Right atrium auricular region (tissue), 2 donors: ENCODE measurements around the gene PKM. TPM values are rescaled to one million over a fixed set of nuclear protein-coding genes. Genes with fewer than 3 reads are reported as not detected.

Experiments
- DNase-seq: peaks from one replicate; pipeline ENCODE4 v3.0.0-alpha.2; 2019; ENCODE audit warnings: low spot score
- H3K27ac ChIP-seq, 2 donors: fragments of 200-600 bp; sonication (generic); 1 replicate in 1 of 2; 2 replicates in 1 of 2; pipeline ENCODE4 v1.5.1; 2016 to 2019
- H3K27me3 ChIP-seq, 2 donors: fragments of 200-600 bp; sonication (generic); one replicate each; pipeline versions ENCODE4 v1.5.1 to v1.6.0; 2017 to 2019
- H3K36me3 ChIP-seq: fragments of 200-600 bp; sonication (generic); one replicate; pipeline ENCODE4 v1.5.1; 2016
- H3K4me1 ChIP-seq, 2 donors: fragments of 200-600 bp; sonication (generic); one replicate each; pipeline versions ENCODE4 v1.5.1 to v1.6.0; 2017 to 2019
- H3K4me3 ChIP-seq, 2 donors: fragments of 200-600 bp; sonication (generic); 1 replicate in 1 of 2; 2 replicates in 1 of 2; pipeline ENCODE4 v1.5.1; 2017 to 2019; ENCODE audit warnings: mild to moderate bottlenecking in 1 of 2, moderate library complexity in 1 of 2
- H3K9me3 ChIP-seq, 2 donors: fragments of 200-600 bp; sonication (generic); one replicate each; pipeline ENCODE4 v1.5.1; 2019
- CTCF ChIP-seq, 2 donors: fragments of 200-600 bp; sonication (generic); IDR thresholded peaks; one replicate each; pipeline ENCODE4 v1.5.1; 2019; ENCODE audit warnings: antibody characterized with exemption in 2 of 2
- total RNA-seq, 2 donors: library from RNA; depleted of rRNA; stranded (reverse); fragments of >200 nt; gene quantifications; one replicate each; pipeline ENCODE4 v1.1.0, GENCODE V29; 2016

The PKM gene
- total RNA-seq, 2 donors from 2014 or later: 538 to 934 TPM

GRCh38 chr15:72169236-72169920 lies 61.6 kb downstream of the PKM start:
- TF ChIP-seq CTCF (IDR thresholded peaks at IDR 0.05): no peak
- Histone ChIP-seq H3K27me3 (no peaks in the 10 kb centered on the region), H3K4me1 (peaks cover 0 to 15% of the 10 kb centered on the region in 2 donors), H3K36me3 (no peaks in the 10 kb centered on the region), H3K9me3 (no peaks in the 10 kb centered on the region), H3K27ac (no peak overlapping the region), H3K4me3 (no peak overlapping the region)
- DNase-seq: no peak

- Histone ChIP-seq H3K36me3 (no peaks in the 10 kb centered on the region), H3K27ac (no peak overlapping the region), H3K27me3 (no peaks in the 10 kb centered on the region), H3K4me1 (peaks cover 0 to 15% of the 10 kb centered on the region in 2 donors), H3K4me3 (no peak overlapping the region), H3K9me3 (no peaks in the 10 kb centered on the region)
- no peak for TF ChIP-seq CTCF (IDR thresholded peaks at IDR 0.05)
- DNase-seq: no peak
Measured at GRCh38 chr15:72168808-72169190, 62.2 kb downstream of the PKM start.

- H3K27ac ChIP-seq: no peak overlapping the region
- H3K4me1 ChIP-seq: peaks cover 0 to 15% of the 10 kb centered on the region in 2 donors
- H3K9me3 ChIP-seq: no peaks in the 10 kb centered on the region
- no peak for DNase-seq
- no peaks in the 10 kb centered on the region for H3K36me3 ChIP-seq
- H3K4me3 ChIP-seq: no peak overlapping the region
- no peak for TF ChIP-seq CTCF (IDR thresholded peaks at IDR 0.05)
- H3K27me3 ChIP-seq: no peaks in the 10 kb centered on the region
Measured at GRCh38 chr15:72168131-72168807, 62.7 kb downstream of the PKM start.

- Histone ChIP-seq H3K27ac (no peak overlapping the region), H3K4me1 (peaks cover 0 to 15% of the 10 kb centered on the region in 2 donors), H3K27me3 (no peaks in the 10 kb centered on the region), H3K4me3 (no peak overlapping the region), H3K36me3 (no peaks in the 10 kb centered on the region), H3K9me3 (no peaks in the 10 kb centered on the region)
- DNase-seq: no peak
- TF ChIP-seq CTCF (IDR thresholded peaks at IDR 0.05): no peak
Measured at GRCh38 chr15:72167445-72167844, 63.5 kb downstream of the PKM start.

- no peak overlapping the region for H3K27ac ChIP-seq
- no peaks in the 10 kb centered on the region for H3K27me3 ChIP-seq
- DNase-seq: no peak
- no peak overlapping the region for H3K4me3 ChIP-seq
- no peaks in the 10 kb centered on the region for H3K36me3 ChIP-seq
- TF ChIP-seq CTCF (IDR thresholded peaks at IDR 0.05): no peak
- no peaks in the 10 kb centered on the region for H3K9me3 ChIP-seq
- peaks cover 0 to 15% of the 10 kb centered on the region in 2 donors for H3K4me1 ChIP-seq
Measured at GRCh38 chr15:72166716-72167417, 64.1 kb downstream of the PKM start.
